BE2C (cell line): Measurements from ENCODE around the gene LDAH.

Source experiments
- DNase-seq: peaks from one replicate; pipeline ENCODE4 v3.0.0-alpha.2; 2020
- H3K27me3 ChIP-seq: fragments of 250-450 bp; sonication (Bioruptor Pico); 2 replicates; pipeline ENCODE4 v1.5.1; 2020; ENCODE audit warnings: mild to moderate bottlenecking
- H3K36me3 ChIP-seq: fragments of 250-450 bp; sonication (Bioruptor Pico); 2 replicates; pipeline ENCODE4 v1.5.1; 2020; ENCODE audit warnings: mild to moderate bottlenecking
- H3K4me1 ChIP-seq: fragments of 250-450 bp; sonication (Bioruptor Pico); 2 replicates; pipeline ENCODE4 v1.5.1; 2020
- H3K4me3 ChIP-seq: 2 replicates; pipeline ENCODE4 v1.5.1; 2011; ENCODE audit warnings: low read depth, low read length
- H3K9me3 ChIP-seq: fragments of 250-450 bp; sonication (Bioruptor Pico); 2 replicates; pipeline ENCODE4 v1.5.1; 2020
- CTCF ChIP-seq: IDR thresholded peaks from 2 replicates; pipeline ENCODE4 v1.5.1; 2012; ENCODE audit warnings: mild to moderate bottlenecking, low read depth, low read length

LDAH gene

DNA sequence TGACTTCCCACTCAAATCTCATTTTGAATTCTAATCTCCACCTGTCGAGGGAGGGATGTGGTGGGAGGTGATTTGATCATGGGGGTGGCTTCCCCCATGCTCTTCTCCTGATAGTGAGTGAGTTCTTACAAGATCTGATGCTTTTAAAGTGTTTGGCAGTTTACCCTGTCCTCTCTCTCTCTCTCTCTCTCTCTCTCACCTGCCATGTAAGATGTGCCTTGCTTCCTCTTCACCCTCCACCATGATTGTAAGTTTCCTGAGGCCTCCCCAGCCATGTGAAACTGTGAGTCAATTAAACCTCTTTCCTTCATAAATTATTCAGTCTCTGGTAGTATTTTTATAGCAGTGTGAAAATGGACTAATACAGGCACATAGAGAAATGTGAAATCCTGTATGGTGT, 7.0 kb upstream of the LDAH start:
- Histone ChIP-seq H3K4me3 (no peak overlapping the region), H3K4me1 (no peaks in the 10 kb centered on the region), H3K9me3 (no peaks in the 10 kb centered on the region), H3K27me3 (0 out of 2 replicates have a peak, but pooled peaks cover 4% of the 10 kb centered on the region), H3K36me3 (no peaks in the 10 kb centered on the region)
- no peak for DNase-seq
- TF ChIP-seq CTCF, result no peak

DNA sequence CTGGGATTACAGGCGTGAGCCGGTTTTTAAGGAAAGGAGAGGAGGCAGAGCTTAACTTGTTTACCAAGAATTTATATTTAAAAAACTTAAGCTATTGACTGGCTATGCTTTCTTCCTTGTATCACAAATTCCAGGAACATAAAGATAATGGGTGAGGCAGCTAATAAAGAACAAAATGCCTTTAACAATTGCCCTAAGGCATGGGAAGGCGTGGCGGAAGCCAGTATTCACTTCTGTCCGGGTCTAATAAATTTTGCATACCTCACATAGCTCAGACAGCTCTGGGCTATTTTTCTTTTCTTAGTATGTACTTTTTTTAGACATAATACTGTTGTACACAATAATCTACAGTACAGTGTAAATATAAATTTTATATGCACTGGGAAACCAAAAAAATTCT, 1.0 kb upstream of the LDAH start:
- DNase-seq, result no peak
- TF ChIP-seq CTCF, result no peak
- H3K4me3 ChIP-seq, result no peak overlapping the region
- H3K36me3 ChIP-seq, result no peaks in the 10 kb centered on the region
- no peaks in the 10 kb centered on the region for H3K9me3 ChIP-seq
- H3K27me3 ChIP-seq, result no peaks in the 10 kb centered on the region
- H3K4me1 ChIP-seq, result no peaks in the 10 kb centered on the region

GRCh38 chr2:20818820-20819219, 4.1 kb downstream of the LDAH start:
- no peaks in the 10 kb centered on the region for H3K36me3 ChIP-seq
- H3K9me3 ChIP-seq, result no peaks in the 10 kb centered on the region
- no peak for DNase-seq
- no peak overlapping the region for H3K4me3 ChIP-seq
- no peaks in the 10 kb centered on the region for H3K27me3 ChIP-seq
- no peaks in the 10 kb centered on the region for H3K4me1 ChIP-seq
- TF ChIP-seq CTCF, result no peak

- Histone ChIP-seq H3K36me3 (no peaks in the 10 kb centered on the region), H3K4me1 (no peaks in the 10 kb centered on the region), H3K9me3 (no peaks in the 10 kb centered on the region), H3K4me3 (no peak overlapping the region), H3K27me3 (no peaks in the 10 kb centered on the region)
- TF ChIP-seq CTCF, result no peak
- no peak for DNase-seq
Observed at GRCh38 chr2:20815216-20815615, 7.7 kb downstream of the LDAH start.

GRCh38 chr2:20812779-20813178, 10.1 kb downstream of the LDAH start:
- H3K4me1 ChIP-seq, result no peaks in the 10 kb centered on the region
- no peak for DNase-seq
- no peak overlapping the region for H3K4me3 ChIP-seq
- H3K9me3 ChIP-seq, result no peaks in the 10 kb centered on the region
- TF ChIP-seq CTCF, result no peak
- no peaks in the 10 kb centered on the region for H3K27me3 ChIP-seq
- H3K36me3 ChIP-seq, result no peaks in the 10 kb centered on the region

GRCh38 chr2:20806286-20806685, 16.6 kb downstream of the LDAH start:
- Histone ChIP-seq H3K4me3 (no peak overlapping the region), H3K9me3 (no peaks in the 10 kb centered on the region), H3K36me3 (no peaks in the 10 kb centered on the region), H3K27me3 (no peaks in the 10 kb centered on the region), H3K4me1 (no peaks in the 10 kb centered on the region; the same call in 1 of the 2 replicates)
- no peak for TF ChIP-seq CTCF
- DNase-seq, result no peak
